Stimulated activated CD4-positive, alpha-beta T cell treated with anti-CD3 and anti-CD28 coated beads, Interleukin-15, amount 100 ng/mL, for 24 hours (primary cell): Measurements from ENCODE around the gene IRF6.

Experiments
- DNase-seq: peaks from one replicate; pipeline ENCODE4 v3.0.0-alpha.2; 2020

The IRF6 gene

DNA sequence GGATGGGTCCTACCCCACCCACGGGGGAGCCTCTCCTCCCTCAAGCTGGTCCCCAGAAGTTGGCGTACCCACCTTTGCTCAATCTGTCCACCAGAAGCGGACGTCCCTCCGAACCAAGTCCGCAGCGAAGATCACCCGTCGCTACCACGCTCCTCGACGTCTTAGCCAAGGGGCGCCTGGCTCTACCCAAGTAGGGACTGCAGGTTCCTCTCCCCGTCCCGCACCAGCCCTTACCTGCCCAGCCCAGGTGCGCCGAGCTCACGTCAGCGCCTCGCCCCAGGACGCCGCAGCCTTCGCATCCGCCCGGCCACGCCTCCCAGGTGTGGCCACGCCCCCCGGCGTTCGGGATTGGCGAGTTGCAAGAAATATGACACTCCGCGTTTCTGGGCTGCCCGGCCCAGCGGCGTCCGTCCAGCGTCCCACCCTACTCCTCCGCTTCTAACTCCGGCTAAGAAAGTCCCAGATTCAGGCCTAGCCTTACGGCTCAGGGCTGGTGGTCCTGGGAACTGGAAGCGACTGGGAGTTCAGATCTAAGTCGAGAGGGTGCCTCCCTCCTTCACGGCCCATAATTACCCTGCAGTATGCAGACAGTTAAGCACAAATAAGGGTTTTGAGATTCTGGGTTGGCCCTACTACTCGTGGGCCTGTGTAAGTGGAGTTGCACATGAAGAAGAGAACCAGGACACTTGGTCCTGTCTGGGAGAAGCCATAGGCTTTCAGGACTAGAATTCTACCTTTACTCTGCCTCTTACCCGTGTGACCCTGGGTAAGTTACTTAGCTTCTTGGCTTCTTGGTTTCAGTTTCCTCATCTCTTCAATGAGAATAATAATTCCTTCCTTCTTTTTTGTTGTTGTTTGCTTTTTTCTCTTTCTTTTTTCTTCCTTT, at the start of gene IRF6:
IRF6 (minus strand) TSS at position 268 of the 886 bp plus-strand sequence. CDS start 4,729 bp downstream, outside the sequence.
- DNase-seq: peak; percentile 73

DNA sequence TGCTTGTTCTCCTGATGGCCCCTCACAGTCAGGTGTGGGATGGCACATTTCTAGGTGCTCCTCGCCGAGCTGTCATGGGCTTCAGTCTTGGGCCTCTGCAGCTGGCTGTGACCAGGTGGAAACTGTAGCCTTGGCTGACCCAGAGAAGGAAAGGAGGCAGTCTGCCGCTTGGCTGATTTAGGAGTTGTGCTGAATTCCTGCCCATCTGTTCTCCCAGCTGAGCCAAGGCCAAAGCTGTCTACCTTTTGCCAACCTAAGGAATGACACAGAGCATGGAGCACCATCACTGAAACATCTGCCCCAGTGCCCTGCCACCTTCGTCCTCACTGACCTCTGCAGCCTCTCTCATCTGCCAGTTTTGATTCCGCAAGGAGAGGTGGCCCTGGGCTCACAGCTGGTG, 49.7 kb upstream of the IRF6 start:
- no peak for DNase-seq

DNA sequence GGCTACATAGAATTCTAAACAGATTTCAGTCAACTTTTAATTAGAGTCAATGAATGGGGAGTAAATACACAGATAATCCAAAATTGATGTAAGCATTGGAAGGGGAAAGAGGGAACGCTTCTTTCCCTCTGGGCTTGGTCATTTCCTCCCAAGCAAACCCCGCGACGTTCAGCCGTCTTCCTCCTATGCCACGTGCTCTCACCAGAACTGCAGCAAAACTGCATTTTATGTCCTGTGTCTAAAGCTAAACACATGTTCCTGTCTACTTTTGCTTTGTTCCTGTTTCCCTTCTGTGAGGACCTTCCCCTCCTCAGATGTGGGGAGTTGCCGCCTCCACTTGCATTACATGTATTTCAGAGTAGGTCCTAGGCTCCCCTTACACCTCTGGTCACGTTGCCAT, 49.1 kb upstream of the IRF6 start:
- no peak for DNase-seq

GRCh38 chr1:209854196-209854595, 48.3 kb upstream of the IRF6 start:
- no peak for DNase-seq

DNA sequence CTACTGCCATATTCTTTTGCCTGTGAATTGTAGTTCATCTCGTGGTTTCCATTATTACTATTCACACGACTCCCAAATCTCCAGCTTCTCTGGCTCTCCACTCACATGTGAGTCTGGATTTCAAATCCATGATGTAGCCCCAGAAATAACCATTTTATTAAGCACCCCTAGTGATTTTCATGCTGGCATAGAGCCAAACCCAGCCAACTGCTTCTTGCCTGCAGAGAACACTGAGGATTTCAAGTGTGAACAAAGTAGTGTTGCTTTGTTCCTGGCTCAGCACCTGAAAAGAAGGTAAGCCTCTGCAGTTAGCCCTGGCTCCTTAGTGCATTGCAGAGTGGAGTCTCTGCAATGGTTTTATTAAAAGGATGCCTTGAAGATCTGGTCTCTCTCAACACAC, 47.7 kb upstream of the IRF6 start:
- no peak for DNase-seq

DNA sequence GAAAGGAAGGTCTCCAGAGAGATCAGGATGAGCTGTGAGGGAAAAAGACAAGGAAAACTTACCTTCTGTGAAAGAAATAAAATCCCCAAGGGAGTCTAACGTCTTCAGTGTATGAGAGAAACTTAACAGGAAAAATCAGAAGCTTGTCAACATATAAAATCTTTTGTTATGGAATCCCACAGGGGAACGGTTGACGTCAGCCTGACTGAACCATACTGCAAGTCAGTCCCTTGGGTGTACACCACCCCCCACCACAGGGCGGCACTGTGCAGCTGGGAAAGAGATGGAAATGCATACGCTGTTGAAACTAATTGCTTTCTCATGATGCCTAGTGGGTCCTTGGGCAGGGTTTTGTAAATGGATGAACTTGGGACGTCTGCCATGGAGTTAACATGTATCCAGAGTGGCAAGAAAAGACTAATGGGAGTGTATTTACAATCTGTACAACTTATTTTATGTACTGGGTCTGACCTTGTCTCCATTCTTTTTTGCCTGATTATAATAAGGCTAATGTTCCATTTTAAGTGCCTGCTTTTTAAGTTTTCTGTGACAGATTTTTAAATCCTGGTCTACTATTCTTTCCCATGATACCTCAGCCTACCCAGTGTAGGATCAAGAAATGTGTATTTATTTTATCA, 44.5 kb upstream of the IRF6 start:
- peak; percentile 56 for DNase-seq

- no peak for DNase-seq
Measured at GRCh38 chr1:209849388-209849787, 43.4 kb upstream of the IRF6 start.

- no peak for DNase-seq
Measured at GRCh38 chr1:209845408-209845725, 39.4 kb upstream of the IRF6 start.

DNA sequence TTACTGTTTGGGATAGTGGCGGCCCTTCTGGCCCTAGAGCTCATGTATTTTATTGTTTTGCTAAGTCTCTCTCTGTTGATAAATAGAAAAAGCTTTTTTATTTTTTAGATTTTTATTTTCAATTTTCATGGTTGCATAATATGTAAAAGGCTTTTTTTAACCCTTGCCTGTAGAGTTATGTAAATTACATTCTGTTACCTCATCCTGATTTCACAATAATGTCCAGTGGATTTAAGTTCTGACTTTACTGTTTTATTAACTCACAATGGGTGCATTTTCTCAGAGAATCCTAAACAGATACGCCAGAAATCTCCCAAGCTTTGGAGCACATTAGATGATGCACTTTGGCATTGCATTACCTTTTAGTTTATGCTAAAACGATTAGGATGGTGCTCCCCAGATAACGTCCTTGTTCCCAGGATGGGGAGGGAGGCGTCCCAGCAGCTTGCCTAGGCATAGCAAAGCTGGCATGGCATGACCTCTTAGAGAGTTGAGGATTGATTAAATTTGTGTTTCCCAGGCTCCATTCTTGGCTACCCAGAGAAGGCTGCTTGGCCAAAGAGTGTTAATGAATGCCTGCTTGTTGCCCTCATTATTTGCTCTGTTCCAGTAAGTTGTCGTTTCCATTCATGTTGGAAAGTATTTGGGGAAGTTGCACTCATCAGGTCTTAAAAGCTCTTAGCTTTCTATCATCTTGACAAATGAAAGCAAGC, 38.9 kb upstream of the IRF6 start:
- DNase-seq: no peak

DNA sequence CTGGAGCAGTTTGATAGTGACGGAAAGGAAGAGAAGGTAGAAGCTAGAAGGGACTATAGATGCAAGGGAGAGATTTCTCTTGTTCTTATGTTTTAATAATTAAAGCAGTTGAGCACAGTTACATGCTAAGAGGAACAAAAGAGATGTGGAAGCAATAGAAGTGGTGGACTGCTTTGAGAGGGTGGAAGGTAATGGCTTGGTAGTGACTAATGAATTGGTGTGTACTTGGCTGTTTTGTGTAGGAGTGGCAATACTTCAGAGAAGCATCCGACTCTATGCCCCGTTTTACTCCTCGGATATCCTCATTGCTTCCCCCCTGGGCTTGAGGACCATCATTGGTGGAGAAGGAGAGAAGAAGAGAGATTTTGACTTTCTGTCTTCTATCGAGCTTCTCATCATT, 34.7 kb upstream of the IRF6 start:
- no peak for DNase-seq

DNA sequence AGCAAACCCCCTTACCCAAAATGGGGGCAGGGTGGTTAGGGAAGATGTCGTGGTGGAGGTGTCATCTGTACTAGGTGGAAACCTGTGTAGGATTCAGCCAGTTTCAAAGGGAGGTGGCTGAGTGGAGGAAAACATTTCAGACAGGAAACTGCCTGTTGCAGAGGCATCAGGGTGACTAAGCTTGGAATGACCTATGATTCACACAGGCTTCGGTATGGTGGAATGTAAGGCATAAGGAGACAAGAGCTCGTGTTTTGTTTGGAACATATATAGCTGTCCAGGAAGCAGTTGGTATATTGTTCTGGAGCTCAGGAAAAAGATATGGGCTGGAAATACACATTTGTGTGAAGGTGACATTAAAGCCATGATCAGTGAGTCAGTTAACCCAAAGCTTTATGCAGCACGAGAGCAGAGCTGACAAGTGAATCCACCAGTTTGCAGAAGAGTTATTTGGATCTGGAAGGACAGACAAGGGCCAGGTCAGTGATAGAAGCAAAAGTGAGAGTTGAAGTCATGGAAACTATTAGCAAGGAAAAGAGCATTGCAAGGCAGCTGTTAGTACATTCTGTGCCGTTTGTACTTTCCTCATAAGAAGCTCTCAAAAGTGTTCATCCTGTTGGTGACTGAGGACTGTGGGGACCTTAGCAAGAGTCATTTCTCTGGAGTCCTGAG, 34.1 kb upstream of the IRF6 start:
- DNase-seq: peak; percentile 36

DNA sequence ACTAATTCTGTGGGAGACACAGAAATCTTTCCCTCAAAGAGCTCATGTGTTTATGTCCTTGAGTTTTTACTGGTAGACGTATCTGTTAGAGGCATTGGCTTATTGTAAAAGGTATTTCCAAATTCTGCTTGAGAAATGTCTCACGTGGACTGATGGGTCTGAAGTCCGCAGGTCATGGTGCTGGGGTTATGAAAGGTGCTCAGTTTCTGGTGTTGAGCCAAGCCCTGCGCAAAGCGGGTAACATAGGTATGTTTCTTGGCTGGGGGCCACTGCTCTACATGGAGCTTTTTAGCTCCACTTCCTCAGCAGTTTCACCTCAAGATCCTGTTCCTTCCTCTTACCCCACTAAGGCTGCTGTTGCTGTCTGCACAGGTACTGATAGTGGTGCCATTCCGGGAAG, 32.6 kb upstream of the IRF6 start:
- DNase-seq: no peak

GRCh38 chr1:209837671-209838070, 31.7 kb upstream of the IRF6 start:
- no peak for DNase-seq

DNA sequence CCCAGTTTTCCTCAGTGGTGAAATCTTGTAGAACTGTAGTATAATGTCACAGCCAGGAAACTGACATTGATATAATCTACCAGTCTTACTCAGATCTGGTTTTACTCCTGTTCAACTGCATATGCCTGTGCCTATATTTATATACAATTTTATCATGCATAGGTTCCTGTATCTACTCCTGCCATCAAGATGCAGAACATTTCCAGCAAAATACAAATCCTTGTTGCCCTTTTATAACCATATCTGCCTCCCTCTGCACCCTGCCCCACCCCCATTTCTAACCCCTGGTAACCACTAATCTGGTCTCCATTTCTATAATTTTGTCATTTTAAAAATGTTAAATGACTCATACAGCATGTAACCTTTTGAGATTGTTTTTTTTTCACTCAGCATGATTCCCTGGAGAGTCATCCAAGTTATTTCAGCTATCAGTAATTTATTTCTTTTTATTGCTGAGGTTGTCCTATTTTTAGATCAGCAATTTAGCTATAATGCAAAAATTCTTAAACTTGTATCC, 29.9 kb upstream of the IRF6 start:
- DNase-seq: peak; percentile 66

GRCh38 chr1:209831615-209832014, 25.7 kb upstream of the IRF6 start:
- DNase-seq: no peak

GRCh38 chr1:209830722-209831121, 24.8 kb upstream of the IRF6 start:
- no peak for DNase-seq

DNA sequence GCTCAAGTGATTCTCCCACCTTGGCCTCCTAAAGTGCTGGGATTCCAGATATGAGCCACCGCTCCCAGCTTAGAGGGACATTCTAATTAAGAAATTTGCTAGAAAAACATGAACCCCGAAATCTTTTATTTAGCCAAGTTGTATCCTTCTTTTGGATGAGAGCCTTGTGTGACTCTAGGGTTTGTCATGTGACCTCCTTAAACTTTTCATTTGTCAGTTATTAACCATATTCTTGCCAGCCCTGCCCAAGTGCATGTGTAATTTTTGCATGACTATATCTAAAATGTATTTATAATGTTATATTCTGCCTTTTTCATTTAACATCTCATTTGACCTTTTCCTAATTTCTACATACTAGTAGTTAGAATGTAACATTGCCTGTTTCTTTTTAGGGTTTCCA, 23.8 kb upstream of the IRF6 start:
- no peak for DNase-seq

DNA sequence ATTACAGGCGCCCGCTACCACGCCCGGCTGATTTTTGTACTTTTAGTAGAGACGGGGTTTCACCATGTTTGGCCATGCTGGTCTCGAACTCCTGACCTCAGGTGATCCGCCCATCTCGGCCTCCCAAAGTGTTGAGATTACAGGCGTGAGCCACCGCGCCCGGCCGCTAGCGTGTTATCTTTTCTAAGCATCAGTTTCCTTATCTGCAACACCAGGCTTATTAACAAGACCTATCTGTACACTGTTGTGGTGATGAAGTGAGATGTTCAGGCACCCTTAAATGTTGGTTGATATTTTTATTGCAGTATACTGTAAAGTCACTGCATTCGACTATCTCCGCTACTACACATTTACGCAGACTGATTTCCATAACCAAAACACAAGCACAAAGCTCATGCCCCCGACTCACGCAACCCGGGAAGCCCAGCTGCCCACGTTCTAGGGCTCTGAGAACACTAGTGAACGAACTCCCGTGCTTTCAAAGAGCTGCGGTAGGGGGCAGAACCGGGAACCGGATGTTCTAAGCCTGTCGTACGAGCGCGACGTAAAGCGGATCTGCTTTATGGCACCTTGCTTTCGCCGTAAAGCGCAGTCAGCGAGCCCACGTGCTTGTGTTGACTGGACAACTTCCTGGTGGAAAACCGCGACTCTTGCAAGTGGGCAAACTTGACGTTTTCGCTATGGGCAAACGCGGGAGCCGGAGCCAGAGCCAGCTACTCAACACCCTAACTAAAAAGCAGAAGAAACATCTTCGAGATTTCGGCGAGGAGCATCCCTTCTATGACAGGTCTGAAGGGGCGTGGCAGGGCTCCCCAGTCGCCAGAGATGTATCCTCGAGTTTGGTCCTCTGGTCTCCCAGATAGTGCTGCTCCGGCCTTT, 21.7 kb upstream of the IRF6 start, which contains the start of gene UTP25:
UTP25 (plus strand) TSS at position 589 of the 879 bp plus-strand sequence; CDS start at position 681, 92 bp downstream.
- DNase-seq: peak; percentile 95

- DNase-seq: no peak
Measured at GRCh38 chr1:209825591-209826434, 19.9 kb upstream of the IRF6 start.

GRCh38 chr1:209823143-209824041, 17.4 kb upstream of the IRF6 start:
- DNase-seq: no peak
